HG03442 (cell line): ENCODE results near the gene TRAF3.

Experiments
- ATAC-seq: cut with Tn5 transposase; IDR thresholded peaks from one replicate; pipeline ENCODE4 v1.9.1; 2021; ENCODE audit warnings: mild to moderate bottlenecking, moderate library complexity; ENCODE audit not compliant: unreplicated experiment

The TRAF3 gene

GRCh38 chr14:102775855-102776760 is 1.1 kb upstream of the TRAF3 start:
- no peak for ATAC-seq

GRCh38 chr14:102777711-102778337 is 575 bp downstream of the TRAF3 start:
- peak; percentile 17 for ATAC-seq

- no peak for ATAC-seq
Observed at GRCh38 chr14:102778338-102779083, 1.3 kb downstream of the TRAF3 start.

- ATAC-seq = no peak
Observed at GRCh38 chr14:102779084-102779462, 1.8 kb downstream of the TRAF3 start.

- no peak for ATAC-seq
Observed at GRCh38 chr14:102779574-102780315, 2.5 kb downstream of the TRAF3 start.

- no peak for ATAC-seq
Observed at GRCh38 chr14:102781063-102781462, 3.8 kb downstream of the TRAF3 start.

- ATAC-seq = no peak
Observed at GRCh38 chr14:102782974-102783373, 5.7 kb downstream of the TRAF3 start.

- no peak for ATAC-seq
Observed at GRCh38 chr14:102784892-102785594, 7.8 kb downstream of the TRAF3 start.

- ATAC-seq = no peak
Observed at GRCh38 chr14:102785595-102785963, 8.3 kb downstream of the TRAF3 start.

GRCh38 chr14:102786768-102787167 is 9.5 kb downstream of the TRAF3 start:
- no peak for ATAC-seq

GRCh38 chr14:102789349-102789748 is 12.1 kb downstream of the TRAF3 start:
- no peak for ATAC-seq

- ATAC-seq = no peak
Observed at GRCh38 chr14:102793531-102794328, 16.5 kb downstream of the TRAF3 start.

- no peak for ATAC-seq
Observed at GRCh38 chr14:102795060-102795925, 18.0 kb downstream of the TRAF3 start.

- no peak for ATAC-seq
Observed at GRCh38 chr14:102796661-102797190, 19.5 kb downstream of the TRAF3 start.

- peak; percentile 52 for ATAC-seq
Observed at GRCh38 chr14:102798926-102799325, 21.7 kb downstream of the TRAF3 start.

GRCh38 chr14:102799684-102800562 is 22.7 kb downstream of the TRAF3 start:
- ATAC-seq = no peak

- no peak for ATAC-seq
Observed at GRCh38 chr14:102802834-102803523, 25.7 kb downstream of the TRAF3 start.
